ENCODE measurements around the gene MSH3.
"Not testable (repeated sequence)": the region's sequence is repeated elsewhere in the genome, so short reads cannot be mapped to it uniquely, and the experiment has no call there.

Gene MSH3

GRCh38 chr5:80659106-80659505 lies 4.7 kb downstream of the MSH3 start:
- no peak for DNase-seq

- not testable (repeated sequence) for DNase-seq
Measured at GRCh38 chr5:80660661-80661060, 6.2 kb downstream of the MSH3 start.

DNA sequence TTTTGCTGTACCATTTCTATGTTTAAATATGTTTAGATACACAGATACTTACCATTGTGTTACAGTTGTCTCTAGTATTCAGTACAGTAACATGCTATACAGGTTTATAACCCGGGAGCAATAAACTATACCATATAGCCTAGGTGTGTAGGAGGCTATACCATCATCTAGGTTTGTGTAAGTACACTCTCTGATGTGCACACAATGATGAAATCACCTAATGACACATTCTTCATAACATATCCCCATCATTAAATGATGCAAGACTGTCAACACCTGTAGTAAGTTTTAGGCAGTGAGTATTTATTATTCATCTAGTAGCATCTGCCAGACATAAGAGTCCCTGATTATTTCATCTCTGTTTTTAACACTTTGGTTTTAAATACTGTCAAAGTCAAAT lies 7.7 kb downstream of the MSH3 start:
- DNase-seq = no peak

DNA sequence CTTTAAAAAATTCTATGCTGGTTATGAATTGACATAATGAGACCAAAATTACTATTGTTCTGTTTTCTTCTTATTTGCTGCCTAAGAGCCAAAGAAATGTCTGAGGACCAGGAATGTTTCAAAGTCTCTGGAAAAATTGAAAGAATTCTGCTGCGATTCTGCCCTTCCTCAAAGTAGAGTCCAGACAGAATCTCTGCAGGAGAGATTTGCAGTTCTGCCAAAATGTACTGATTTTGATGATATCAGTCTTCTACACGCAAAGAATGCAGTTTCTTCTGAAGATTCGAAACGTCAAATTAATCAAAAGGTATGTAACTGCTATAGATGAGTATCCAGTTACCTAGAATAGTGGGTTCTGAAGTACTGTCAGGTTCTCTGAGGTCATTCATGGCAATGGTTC lies 10.6 kb downstream of the MSH3 start:
- no peak for DNase-seq

DNA sequence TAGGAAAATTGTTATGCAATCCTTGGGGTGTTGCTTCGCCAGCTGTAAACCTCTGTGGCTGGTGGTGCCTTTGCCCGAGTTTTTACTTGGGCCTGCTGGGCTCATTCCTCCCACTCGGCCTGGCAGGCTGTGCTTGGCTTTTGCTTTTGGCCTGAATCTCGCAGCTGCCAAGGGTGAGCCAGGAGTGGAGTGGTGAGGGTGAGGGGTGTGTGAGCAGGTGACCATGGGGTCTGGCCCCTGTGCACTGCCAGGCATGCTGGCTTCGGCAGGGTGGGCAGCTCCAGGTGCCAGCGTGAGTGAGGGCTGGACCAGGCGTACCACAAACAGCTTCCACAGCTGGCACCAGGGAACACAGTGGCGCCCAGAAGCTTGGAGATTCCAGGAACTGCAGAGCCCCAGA lies 12.9 kb downstream of the MSH3 start:
- DNase-seq = no peak

DNA sequence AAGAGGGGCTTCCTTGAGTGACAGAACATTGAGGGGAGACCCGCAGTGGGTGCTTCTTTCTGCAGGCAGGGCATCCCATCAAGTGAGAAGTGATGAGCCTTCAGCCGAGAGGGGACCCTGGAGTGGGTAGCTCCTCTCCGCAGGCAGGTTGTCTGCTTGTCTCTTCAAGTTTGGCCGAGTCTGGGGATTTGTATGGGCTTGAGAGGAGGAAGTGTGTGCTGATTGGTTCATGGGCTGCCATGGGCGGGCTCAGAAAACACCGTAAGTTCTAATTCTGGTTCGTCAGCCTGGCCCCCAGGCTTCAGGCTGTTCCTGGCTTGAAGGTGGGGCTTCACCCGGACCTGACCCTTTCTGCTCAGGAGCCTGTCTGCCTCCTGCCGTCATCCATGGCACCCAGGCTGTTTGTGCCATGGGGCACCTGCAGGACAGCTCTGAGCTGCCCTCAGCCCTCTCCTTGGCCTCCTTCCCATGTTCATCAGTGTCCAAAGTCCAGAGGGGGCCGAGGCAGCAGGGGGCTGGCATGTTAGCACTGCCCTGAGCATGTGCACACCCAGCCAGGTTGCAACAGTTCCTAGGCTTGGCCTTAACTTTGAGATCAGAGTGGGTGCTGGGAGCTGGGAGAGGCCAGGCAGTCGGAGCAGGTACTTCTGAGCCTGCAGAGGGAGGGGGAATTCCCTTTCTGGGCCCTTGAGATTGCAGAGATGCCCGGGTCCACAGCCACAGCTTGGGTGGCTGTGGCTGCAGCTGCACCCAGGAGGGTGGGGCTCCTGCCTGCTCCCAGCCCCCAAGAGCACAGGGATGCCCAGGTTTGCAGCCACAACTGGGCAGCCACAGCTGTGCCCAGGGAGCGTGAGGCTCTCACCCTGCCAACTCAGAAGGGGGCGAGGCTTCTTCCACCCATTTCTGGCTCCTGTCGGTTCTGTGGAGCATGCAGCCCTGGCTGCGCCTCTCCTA lies 13.8 kb downstream of the MSH3 start:
- no peak for DNase-seq

GRCh38 chr5:80672140-80672736 lies 17.8 kb downstream of the MSH3 start:
- peak; percentile 71 for DNase-seq

DNA sequence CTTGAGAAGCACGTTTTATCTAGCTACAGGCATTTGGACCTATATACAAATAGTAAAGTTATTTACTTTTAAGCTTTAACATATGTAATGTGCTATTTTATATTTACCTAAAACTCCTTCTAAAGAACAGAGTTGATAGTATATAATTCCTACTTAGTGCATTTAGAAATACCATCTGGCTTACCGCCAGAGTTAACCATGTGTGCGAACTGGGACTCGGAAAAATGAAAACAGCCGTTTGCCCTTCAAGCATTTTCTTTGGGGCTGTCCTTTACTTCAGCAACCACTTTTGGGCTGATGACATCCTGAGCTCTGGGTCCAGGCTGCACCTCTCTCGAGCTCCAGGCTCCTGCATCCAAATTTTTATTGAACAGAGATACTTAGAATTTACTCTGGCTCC lies 22.3 kb downstream of the MSH3 start:
- no peak for DNase-seq

DNA sequence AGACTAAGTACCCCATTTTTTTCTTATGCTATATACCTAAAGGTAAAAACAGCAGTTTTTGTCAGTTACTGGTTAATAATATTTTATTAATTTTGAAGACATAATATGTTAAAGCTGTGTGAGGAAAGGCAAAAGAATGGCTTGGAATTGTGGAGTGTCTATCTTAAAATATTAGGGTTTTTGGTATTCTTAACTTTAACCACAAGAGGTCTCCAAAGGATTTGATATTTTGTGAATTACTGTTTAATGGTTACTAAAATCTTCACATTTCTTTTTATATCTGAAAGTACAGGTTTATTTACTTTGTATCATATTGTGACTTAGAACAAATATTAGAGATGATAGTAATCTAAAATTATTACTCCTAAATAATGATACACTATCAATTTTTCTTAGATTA lies 32.3 kb downstream of the MSH3 start:
- peak; percentile 55 for DNase-seq

DNA sequence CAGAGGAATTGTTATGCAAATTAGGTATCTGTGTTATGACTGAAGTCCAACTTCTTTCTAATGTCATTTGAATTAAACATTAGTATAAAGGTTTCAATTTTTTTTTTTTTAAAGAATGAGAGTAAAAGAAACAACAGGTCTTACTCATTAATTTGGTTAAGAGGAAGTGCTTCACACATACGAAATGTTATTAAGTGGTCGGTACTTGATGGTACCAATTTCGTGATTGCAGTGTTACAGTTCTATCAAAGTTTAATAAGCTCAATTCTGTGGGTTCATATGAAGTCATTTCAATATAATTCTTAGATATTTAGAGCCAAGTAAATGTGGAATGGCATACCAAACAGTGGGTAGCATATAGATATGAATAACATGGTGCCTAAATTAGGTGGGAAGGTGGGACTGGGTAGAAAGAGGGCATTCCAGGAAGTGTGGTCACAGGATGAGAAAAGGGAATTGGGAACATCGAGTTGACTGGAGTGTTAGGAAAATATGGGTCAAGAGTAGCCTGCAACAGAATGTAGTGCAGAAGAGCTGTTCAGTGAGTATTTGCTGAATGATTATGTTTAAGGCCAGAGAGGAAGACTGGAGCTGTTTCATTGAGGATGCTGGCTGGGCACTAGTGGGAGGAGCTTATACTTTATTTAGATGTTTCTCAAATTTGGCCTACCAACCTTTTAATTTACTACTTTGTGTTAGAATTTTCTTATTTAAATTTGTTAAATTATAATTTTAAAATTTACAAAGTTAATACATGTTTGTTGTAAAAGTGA lies 34.4 kb downstream of the MSH3 start:
- no peak for DNase-seq

DNA sequence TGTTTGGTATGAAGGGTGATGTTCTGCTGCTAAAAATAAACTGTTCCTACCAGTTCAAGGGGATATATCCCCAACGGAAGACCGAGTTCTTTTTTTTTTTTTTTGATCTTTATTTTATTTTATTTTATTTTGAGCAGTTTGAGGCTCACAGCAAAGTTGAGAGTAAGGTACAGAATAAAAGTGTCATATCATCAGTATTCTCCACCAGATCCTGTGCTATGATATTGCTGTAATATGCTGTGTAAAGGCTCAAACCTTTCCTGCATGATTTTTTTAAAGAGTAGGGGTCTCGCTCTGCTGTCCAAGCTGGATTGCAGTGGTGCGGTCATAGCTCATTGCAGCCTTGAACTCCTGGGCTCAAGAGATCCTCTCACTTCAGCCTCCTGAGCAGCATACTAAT lies 35.2 kb downstream of the MSH3 start:
- DNase-seq = no peak

GRCh38 chr5:80695666-80696065 lies 41.2 kb downstream of the MSH3 start:
- no peak for DNase-seq

DNA sequence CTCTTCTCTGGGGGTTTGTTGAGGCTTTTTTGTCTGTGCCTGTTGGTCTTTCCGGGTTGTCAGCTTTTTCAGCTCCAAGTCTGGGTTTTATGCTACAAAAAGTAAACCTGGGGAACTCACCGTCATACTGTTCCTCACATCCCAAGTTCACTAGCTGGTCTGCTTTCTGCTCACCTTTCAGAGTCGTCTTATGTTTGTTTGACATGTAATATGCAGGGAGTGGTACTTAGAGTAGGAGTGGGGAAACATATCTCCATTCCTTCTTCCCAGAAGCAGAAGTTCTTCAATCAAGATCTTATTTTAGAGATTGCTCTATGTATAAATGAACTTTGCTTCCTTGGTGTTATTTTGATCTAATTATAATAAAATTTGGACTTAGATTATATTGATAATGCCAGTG lies 42.0 kb downstream of the MSH3 start:
- DNase-seq = no peak

DNA sequence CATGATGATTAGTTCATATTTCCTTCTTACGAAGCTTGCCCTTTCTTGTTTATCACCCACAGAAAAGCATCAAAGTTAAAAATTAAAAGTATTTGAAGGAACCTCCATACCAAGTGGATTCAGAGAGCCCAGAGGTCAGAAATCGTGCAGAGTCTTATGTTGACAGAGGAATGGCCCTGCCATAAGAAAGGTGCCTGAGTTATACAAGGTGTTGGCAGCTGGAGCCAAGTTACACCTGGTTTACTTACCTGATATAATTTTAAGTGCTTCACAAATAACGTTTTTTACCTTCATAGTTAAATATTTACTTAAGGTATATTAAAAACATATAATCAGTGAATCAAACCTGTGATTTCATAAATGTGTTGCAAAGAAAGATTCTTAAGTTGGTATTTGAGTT lies 42.6 kb downstream of the MSH3 start:
- no peak for DNase-seq

DNA sequence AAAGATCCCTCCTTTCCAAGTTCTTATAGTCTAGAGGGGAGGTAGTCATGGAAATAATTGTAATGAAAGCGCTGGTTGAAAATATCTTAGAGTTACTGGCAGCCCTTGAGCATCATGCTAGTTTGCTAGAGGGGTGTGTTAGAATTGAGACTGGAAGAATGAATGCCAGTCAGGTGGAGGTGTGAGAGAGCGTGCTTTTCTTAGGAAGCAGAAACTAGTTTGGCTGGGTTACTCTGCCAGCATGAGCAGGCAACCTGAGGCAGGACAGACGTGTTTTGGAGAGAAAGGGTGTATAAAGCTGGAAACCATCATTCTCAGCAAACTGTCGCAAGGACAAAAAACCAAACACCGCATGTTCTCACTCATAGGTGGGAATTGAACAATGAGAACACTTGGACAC lies 43.9 kb downstream of the MSH3 start:
- no peak for DNase-seq

DNA sequence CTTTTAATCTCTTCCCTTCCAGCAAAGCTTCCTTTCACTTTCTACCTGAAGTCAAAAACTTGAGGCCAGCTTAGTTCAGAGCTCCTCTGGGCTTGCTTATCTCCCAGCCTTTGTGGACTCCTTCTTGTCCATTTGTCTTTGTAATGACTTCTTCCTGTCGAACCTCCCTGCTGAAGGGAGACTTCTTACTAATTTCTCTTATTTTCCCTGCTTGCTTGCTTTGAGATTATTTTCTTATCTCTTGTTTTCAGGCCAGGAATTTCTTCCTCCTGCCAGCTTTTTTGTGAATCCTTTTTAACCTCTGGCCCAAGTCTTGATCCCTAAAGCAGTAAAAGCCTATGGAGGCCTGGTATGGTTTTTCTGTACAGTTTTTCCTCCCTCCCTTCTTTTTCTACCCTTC lies 47.1 kb downstream of the MSH3 start:
- DNase-seq = no peak

DNA sequence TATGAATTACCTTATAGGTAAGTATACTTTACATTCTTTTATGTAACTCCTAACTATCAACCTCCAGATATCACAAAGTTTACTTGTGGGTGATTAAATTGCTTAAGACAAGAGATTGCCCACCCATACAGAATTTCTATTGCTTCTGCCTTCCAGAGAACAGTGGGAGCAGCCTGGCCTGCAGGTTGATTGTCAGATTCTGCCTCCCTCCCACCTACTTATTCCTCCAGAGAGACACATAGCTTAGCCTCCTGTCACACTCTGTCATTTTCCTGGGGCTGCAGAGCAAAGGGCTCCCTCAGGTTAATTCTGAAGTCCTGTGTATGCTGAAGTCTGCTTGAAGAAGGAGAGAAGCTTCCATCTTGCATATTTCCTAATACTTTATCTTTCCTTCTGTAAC lies 48.8 kb downstream of the MSH3 start:
- no peak for DNase-seq

DNA sequence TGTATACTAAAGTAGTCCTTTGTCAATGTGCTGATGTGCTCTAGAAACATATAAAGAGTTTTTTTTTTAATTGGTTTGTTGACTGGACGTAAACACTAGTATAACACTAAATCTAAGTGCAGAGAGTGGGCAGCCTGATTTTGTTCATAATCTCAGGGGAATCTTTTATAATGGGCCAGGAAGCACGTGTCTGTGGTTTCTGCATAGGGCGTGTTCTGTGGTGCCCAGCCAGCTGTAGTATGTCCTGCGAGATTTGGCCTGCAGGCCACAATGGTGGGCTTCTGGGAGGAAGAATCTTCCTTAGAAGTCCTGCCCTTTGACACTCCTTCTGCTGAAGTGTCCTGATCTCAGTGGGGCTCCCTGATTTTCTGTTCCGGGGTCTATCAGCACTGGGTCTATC lies 49.3 kb downstream of the MSH3 start:
- no peak for DNase-seq

DNA sequence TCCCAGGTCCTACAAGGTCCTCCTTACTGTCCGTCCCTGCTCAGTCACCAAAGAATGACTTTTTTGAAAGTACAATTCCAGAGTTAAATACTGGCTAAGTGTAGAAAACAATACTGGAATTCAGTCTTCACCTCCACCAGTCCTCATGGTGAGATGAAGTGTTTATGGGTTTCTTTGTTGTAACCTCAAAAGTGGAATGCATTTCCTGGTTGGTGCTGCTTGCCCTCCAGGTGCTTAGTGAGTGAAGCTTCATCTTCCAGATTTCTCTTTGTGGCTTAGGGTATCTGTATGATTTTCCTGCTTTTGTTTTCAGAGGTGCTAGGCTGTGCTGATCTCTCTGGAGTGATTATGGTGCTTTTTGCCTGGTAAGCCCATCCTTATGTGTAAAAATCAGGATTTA lies 49.8 kb downstream of the MSH3 start:
- DNase-seq = no peak

DNA sequence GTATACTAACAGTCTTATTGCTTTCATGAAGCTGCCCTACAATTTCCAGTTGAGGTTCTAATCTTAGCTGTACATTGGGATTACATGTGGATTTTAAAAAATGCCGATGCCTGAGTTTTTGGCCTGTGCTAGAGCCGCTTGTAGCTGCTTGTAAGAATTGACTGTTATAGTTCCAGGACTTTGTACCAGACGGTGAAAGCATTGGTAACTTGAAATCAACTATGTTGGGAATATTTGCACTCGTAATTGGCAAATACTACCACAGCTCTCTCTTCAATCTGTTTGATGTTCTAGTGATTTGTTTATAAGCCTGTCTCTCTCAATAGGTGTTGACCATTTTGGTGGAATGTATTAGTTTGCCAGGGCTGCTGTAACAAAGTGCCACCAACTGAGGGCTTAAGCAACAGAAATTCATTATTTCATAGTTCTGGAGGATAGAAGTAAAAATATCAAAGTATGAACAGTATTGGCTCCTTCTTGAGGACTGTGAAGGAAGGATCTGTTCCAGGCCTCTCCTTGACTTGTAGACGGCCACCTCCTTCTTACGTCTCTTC lies 50.8 kb downstream of the MSH3 start:
- no peak for DNase-seq

DNA sequence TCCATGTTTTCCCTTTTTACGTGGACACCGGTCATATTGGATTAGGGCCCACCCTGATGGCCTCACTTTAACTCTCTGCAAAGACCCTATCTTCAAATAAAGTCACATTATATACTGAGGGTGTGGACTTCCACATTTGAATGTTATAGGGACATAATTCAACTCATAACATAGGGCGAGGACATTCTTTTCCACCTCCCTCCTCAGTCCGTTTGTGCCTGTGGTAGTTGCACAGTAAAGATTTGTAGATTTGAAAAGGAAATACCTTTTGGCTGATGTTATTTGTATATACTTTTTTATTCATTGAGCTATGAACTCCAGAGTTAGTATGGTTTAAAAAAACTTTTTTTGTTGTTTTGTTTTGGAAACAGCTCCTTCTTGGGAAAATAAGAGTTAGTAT lies 51.3 kb downstream of the MSH3 start:
- DNase-seq = no peak

DNA sequence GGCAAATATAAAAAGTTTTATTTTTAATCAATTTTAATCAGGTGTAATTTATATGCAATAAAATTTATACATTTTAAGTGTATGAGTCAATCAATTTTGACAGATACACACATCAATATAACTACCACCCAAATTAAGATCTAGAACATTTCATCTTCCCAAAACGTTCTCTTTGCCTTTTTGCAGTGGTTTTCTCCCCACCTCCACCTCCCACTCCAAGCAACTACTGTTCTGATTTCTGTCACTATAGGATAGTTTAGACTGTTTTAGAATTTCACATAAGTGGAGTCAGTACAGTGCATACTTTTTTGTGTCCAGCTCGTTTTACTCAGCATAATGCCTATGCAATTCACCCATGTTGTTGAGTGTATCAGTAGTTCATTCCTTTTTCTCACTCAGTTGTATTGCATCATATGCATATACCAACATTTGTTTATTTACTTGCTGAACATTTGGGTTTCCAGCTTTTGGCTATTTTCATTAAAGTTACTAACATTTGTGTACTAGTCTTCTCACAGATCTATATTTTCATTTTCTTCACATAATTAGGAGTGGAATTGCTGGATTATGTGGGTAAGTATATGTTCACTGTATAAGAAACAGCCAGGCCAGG lies 52.5 kb downstream of the MSH3 start:
- DNase-seq = no peak

- DNase-seq = no peak
Measured at GRCh38 chr5:80707645-80708044, 53.2 kb downstream of the MSH3 start.
